HEK293T (cell line): Measurements from ENCODE around the gene KLRG1.

Experiments
- CTCF ChIA-PET: fragments of 350-600 bp; formaldehyde crosslinking; extraction: SDS; loops from one replicate; lab custom pipeline; 2021; ENCODE audit warnings: antibody characterized with exemption, inconsistent platforms; lab: Yijun Ruan, JAX
- POLR2A ChIA-PET: fragments of 350-600 bp; formaldehyde crosslinking; extraction: SDS; loops from one replicate; lab custom pipeline; 2020; ENCODE audit warnings: antibody characterized with exemption, inconsistent platforms; lab: Yijun Ruan, JAX
- DNase-seq: peaks from one replicate; pipeline ENCODE4 v3.0.0; 2012; ENCODE audit warnings: mixed read lengths; ENCODE audit errors: extremely low spot score
- ARNT ChIP-seq: fragments of 450-650 bp; IDR thresholded peaks from 2 replicates; pipeline ENCODE4 v1.6.1; 2017; ENCODE audit warnings: mild to moderate bottlenecking
- BHLHE40 ChIP-seq: fragments of 450-650 bp; IDR thresholded peaks from 2 replicates; pipeline ENCODE4 v1.6.1; 2016; ENCODE audit warnings: mild to moderate bottlenecking, moderate library complexity, borderline replicate concordance
- CTBP1 ChIP-seq: fragments of 450-650 bp; IDR thresholded peaks from 2 replicates; pipeline ENCODE4 v1.6.1; 2016; ENCODE audit warnings: borderline replicate concordance
- ELF4 ChIP-seq: fragments of 450-650 bp; IDR thresholded peaks from 2 replicates; pipeline ENCODE4 v1.6.1; 2017; ENCODE audit warnings: antibody characterized with exemption
- FOXA1 ChIP-seq: fragments of 450-650 bp; IDR thresholded peaks from 2 replicates; pipeline ENCODE4 v1.6.1; 2016; ENCODE audit warnings: mild to moderate bottlenecking
- FOXK2 ChIP-seq: fragments of 450-650 bp; IDR thresholded peaks from 2 replicates; pipeline ENCODE4 v1.6.1; 2016; ENCODE audit warnings: mild to moderate bottlenecking
- FOXM1 ChIP-seq: fragments of 450-650 bp; IDR thresholded peaks from 2 replicates; pipeline ENCODE4 v1.6.1; 2017; ENCODE audit warnings: mild to moderate bottlenecking, borderline replicate concordance
- HDGF ChIP-seq: fragments of 450-650 bp; IDR thresholded peaks from 2 replicates; pipeline ENCODE4 v1.6.1; 2017; ENCODE audit warnings: antibody characterized with exemption, borderline replicate concordance
- L3MBTL2 ChIP-seq: fragments of 450-650 bp; conservative IDR thresholded peaks from 2 replicates; pipeline ENCODE4 v1.6.1; 2016; ENCODE audit warnings: mild to moderate bottlenecking
- LEF1 ChIP-seq: fragments of 450-650 bp; IDR thresholded peaks from 2 replicates; pipeline ENCODE4 v1.6.1; 2017; ENCODE audit warnings: mild to moderate bottlenecking, borderline replicate concordance
- NFRKB ChIP-seq: fragments of 450-650 bp; IDR thresholded peaks from 2 replicates; pipeline ENCODE4 v1.6.1; 2016; ENCODE audit warnings: mild to moderate bottlenecking, moderate library complexity
- SP1 ChIP-seq: fragments of 450-650 bp; IDR thresholded peaks from 2 replicates; pipeline ENCODE4 v1.6.1; 2017
- SUZ12 ChIP-seq: fragments of 450-650 bp; IDR thresholded peaks from 2 replicates; pipeline ENCODE4 v1.6.1; 2016; ENCODE audit warnings: mild to moderate bottlenecking
- TARDBP ChIP-seq: fragments of 450-650 bp; IDR thresholded peaks from 2 replicates; pipeline ENCODE4 v1.6.1; 2016
- ZNF384 ChIP-seq: fragments of 450-650 bp; IDR thresholded peaks from 2 replicates; pipeline ENCODE4 v1.6.1; 2016
- TF ChIP-seq, protein P1 (sequence below): fragments of 450-650 bp; IDR thresholded peaks from 2 replicates; pipeline ENCODE4 v1.6.1; 2016

Gene KLRG1

DNA sequence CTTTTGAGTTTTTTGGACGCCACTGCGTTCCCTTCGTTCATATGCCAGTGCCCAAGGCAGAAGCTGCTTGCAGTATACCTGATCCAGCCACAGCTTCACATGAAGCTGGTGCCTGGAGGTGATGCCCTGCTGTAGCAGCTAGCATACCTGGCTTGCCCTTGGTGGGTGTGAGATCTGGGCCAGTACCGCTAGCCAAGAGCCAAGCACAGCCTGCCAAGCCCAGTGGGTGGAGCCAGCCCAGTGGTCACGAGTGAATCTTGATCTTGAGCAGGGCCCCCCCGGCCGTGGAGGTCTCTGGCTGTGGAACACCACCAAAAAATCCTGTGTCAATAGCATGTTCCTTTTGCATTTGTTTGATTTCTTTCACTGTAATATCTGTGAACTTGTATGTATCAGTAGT is 32.6 kb upstream of the KLRG1 start:
- ChIA-PET POLR2A (no interaction called here), CTCF (no interaction called here)
- no peak for DNase-seq
- TF ChIP-seq, protein P1, sequence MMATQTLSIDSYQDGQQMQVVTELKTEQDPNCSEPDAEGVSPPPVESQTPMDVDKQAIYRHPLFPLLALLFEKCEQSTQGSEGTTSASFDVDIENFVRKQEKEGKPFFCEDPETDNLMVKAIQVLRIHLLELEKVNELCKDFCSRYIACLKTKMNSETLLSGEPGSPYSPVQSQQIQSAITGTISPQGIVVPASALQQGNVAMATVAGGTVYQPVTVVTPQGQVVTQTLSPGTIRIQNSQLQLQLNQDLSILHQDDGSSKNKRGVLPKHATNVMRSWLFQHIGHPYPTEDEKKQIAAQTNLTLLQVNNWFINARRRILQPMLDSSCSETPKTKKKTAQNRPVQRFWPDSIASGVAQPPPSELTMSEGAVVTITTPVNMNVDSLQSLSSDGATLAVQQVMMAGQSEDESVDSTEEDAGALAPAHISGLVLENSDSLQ: no peak
- TF ChIP-seq HDGF (no peak), ARNT (no peak), SUZ12 (no peak), ELF4 (no peak), SP1 (no peak), NFRKB (no peak), FOXM1 (no peak), ZNF384 (no peak), L3MBTL2 (no peak), LEF1 (no peak)

DNA sequence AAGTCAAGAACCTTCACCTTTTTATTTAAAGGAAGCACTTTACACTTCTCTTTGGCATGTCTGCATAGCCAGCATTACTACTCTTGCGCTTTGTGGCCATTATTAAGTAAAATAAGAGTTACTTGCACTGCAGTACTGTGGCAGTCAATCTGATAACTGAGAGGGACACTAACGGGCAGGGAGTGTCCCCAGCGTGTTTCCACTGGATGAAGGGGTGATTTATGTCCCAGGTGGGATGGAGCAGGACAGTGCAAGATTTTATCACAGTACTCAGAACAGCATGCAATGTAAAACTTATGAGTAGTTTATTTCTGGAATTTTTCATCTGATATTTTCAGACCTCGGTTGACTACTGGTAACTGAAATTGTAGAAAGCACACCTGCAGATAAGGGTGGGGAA is 31.8 kb upstream of the KLRG1 start:
- no peak for DNase-seq
- TF ChIP-seq ARNT (no peak), SUZ12 (no peak)
- POLR2A ChIA-PET: no interaction called here
- CTCF ChIA-PET: interaction anchor here (0.5 kb wide), 1 partner anchor 68 kb away, joined by 5 read pairs; no protein-coding TSS in a partner anchor

DNA sequence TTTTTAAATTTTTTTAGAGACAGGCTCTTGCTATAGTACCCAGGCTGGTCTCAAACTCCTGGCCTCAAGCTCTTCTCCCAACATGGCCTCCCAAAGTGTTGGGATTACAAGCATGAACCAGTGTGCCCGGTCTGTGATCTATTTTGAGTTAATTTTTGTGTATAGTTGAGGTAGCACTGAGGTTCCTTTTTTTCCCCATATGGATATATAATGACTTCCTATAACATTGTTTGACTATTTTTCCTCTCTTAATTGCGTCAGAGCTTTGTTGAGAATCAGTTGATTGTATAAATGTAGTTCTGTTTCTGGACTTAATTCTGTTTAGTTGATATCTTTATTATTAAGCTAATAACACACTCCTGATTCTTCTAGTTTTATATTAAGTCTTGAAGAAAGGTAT is 31.3 kb upstream of the KLRG1 start:
- ChIA-PET POLR2A (no interaction called here), CTCF (interaction anchor here (0.5 kb wide), 1 partner anchor 68 kb away, joined by 5 read pairs; no protein-coding TSS in a partner anchor)
- TF ChIP-seq L3MBTL2 (no peak), SP1 (no peak), LEF1 (no peak), FOXM1 (no peak), SUZ12 (no peak), BHLHE40 (no peak), TARDBP (no peak), CTBP1 (no peak)
- TF ChIP-seq, protein P1: no peak
- DNase-seq: no peak

DNA sequence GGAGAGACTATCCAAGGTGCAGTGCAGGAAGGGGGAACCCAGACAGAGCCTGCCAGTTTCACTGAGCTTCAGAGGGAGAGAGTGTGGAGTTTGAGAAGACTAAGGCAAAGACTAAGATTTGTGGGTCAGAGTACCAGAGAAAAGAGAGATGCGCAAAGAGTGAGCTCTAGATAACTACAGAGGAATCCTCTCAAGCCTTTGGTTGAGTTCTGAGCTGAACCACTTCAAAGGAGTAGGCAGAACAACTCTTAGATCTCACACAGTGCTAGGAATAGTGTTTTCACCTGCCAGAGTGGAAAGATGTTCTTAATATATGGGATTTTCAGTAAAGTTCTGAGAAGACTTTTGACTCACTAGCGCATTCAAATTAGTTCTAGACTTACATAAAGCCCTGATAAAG is 29.2 kb upstream of the KLRG1 start:
- ChIA-PET CTCF (no interaction called here), POLR2A (interaction anchor here (1.4 kb wide), 1 partner anchor 11 kb away, joined by 3 read pairs; the partner anchor contains the start of gene M6PR)
- DNase-seq: no peak
- TF ChIP-seq SP1: no peak
- no peak for TF ChIP-seq ZNF384
- no peak for TF ChIP-seq LEF1
- no peak for TF ChIP-seq ELF4
- TF ChIP-seq FOXK2: no peak
- no peak for TF ChIP-seq FOXA1
- no peak for TF ChIP-seq CTBP1
- no peak for TF ChIP-seq HDGF
- no peak for TF ChIP-seq TARDBP

DNA sequence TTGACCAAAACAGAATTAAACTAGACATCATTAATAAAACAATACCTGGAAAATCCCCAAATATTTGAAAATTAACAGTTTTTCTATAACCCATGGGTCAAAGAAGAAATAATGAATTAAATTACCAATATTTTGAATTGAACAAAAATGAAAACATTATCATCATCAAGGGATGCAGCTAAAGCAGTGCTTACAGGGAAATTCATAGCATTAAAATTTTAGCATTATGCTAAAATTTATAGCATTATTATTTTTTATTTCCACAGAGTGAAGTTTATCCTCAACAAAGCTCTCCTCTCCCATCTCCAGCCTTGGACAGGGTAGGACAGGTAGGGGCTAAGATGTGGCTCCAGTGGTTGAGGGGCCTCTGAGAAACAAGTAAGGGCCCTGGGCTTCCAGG is 20.6 kb upstream of the KLRG1 start:
- no peak for TF ChIP-seq FOXM1
- TF ChIP-seq HDGF: no peak
- no peak for TF ChIP-seq LEF1
- ChIA-PET CTCF (no interaction called here), POLR2A (no interaction called here)
- DNase-seq: no peak

DNA sequence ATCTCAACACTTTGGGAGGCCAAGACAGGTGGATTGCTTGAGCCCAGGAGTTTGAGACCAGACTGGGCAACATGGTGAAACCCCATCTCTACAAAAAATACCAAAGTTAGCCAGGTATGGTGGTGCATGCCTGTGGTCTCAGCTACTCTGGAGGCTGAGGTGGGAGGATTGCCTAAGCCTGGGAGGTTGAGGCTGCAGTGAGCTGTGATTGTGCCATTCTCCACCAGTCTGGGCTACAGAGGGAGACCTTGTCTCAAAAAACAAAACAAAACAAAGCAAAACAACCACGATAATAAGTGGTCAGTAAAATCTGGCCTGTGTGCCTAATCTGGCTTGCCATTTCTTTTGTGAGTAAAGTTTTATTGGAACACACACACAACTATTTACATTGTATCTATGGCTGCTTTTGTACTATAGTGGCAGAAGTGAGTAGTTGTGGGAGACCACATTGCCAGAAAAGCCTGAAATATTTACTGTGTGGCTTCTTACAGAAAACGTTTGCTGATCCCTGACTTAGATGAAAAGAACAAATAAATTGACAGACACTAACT is 19.4 kb upstream of the KLRG1 start:
- POLR2A ChIA-PET: no interaction called here
- DNase-seq: no peak
- TF ChIP-seq ARNT (no peak), ZNF384 (no peak), CTBP1 (no peak), FOXM1 (no peak), SUZ12 (no peak), TARDBP (no peak), FOXK2 (no peak), LEF1 (no peak), ELF4 (no peak), BHLHE40 (no peak), L3MBTL2 (no peak), SP1 (no peak), HDGF (no peak), NFRKB (no peak), FOXA1 (no peak)
- TF ChIP-seq, protein P1: no peak
- CTCF ChIA-PET: no interaction called here

DNA sequence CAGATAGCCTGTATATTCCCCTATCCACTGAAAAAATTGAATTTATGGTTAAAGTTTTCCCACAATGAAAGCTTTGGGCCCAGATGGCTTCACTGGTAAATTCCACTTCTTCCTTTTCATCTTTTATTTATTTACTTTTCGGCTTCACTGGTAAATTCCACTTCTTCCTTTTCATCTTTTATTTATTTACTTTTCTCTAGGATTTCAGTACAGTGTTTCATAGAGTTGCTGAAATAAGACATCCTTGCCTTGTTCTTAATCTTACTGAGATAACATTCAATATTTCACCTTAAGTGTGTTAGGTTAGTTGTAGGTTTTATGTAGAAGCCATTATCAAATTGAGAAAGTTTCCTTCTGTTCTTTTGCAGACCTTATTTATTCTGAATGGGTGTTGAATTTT is 18.9 kb upstream of the KLRG1 start:
- POLR2A ChIA-PET: no interaction called here
- no peak for DNase-seq
- no peak for TF ChIP-seq NFRKB
- TF ChIP-seq LEF1: no peak
- no peak for TF ChIP-seq CTBP1
- TF ChIP-seq ELF4: no peak
- TF ChIP-seq SUZ12: no peak
- no peak for TF ChIP-seq HDGF
- TF ChIP-seq FOXK2: no peak
- CTCF ChIA-PET: no interaction called here
